ENCODE data around the gene TMEM100.
"Not testable (repeated sequence)": the region's sequence is repeated elsewhere in the genome, so short reads cannot be mapped to it uniquely, and the experiment has no call there.

TMEM100 gene

DNA sequence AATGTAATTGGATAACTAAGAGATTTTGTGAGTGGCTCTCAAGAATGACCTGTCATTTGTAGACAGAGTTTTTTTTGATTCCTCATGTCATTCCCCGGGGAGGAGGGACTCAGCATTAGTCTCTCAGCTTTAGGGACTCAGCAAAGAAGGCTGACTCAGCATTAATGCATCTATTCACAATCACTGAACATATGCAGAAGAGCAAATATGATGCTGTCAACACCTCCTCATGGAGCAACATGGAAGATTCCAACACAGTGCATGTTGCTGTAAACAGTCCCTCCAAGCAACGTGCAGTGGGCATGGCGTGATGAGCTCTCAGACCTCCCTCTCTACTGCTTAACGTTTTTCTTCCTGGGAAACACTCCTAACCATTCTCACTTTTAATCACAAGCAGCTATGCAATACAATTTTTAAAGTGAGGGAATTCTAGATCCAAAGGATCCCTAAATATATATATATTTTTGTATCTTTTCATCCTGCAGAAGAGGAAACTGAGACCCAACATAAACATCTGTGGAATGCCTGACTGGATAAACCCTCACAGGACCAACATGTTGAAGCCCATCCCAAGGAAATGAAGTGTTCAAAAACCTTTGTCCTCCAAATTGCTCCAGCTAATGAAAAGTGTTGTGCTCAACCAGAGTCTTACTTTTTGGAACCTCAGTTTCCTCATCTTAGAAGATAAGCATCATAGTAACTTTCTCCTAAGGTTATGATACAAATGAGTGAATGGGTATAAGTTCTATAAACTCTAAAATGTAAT lies 38.9 kb downstream of the TMEM100 start:
- no peak for DNase-seq

DNA sequence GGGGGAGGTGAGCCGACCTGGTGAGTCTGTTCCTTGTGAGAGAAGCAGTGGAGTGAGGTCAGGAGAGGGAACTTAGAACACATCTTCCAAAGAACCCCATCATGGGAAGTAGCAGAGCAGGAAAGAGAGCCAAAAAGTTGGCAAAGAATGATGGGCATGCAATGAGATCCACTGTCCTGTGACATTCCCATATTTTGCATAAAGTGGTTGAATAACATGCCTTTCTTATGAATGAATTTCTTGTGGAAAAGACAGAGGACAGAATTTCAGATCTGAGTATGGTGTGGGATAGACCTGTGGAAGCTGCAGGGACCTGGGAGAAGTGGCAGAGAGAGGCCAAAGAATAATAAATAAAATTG lies 41.3 kb downstream of the TMEM100 start:
- no peak for DNase-seq

DNA sequence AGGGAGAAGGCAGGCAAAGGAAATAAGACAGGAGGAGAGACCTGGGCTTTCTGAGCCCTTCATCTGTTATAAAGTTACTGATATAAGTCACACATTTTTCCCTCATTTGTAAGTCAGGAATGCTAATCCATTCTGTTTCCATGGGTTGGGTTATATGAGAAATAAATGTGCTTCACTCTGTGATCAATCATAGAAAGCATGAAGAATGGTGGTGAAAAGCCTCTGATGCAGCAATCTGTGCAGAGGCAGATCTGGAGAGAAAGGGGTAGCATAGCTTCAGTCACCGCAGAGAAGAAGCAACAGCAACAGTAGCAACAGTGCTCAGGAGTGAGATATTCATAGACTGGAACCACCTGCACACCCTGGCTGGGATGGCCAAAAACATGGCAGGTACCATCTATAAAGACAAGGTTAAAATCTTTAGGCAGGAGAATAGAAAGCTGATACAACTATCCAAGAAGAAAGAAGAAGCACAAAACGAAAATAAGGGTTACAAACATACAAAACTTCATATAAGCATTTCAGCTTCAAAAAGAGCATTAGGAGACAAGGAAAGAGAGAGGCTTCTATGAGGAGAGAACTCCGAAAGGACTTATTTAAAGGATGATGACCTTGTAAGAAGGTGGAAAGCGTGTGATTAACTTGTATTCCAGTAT lies 41.9 kb downstream of the TMEM100 start:
- no peak for DNase-seq

DNA sequence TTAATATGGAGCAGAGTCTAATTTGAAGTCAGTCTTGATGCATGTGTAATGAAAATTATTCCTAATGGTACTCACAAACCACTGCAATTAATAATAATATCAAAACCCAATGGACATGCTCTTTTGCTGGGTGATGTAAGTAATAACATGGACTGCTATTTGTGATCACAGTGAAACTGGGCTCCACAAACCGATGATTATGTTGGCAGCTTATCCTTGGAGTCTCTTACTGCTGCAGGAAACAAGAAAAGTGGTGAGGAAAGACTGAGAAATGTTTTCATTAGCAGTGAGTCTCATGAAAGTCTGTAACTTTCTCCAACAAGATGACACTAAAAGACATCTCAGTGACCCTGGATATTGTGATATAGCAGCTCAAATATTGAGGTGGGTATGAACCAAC lies 45.2 kb downstream of the TMEM100 start:
- no peak for DNase-seq

DNA sequence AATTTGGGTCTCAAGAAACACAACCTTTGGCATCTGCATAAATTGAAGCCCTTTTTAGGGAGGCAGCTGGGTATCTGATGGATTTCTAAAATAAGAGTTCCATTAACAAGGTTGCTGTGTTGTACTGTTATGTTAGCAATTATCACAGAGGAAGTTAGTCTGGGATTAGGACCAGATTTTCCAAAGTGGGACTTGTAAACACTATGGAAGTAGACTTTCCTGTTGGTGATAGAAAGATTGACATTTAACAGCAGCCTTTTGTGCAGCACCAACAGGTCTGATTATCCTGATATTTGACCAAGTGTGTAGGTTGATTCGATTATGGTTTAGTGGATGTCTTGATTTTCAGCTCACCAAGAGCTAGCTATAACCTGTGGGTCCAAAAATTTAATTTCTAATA lies 46.4 kb downstream of the TMEM100 start:
- no peak for DNase-seq

DNA sequence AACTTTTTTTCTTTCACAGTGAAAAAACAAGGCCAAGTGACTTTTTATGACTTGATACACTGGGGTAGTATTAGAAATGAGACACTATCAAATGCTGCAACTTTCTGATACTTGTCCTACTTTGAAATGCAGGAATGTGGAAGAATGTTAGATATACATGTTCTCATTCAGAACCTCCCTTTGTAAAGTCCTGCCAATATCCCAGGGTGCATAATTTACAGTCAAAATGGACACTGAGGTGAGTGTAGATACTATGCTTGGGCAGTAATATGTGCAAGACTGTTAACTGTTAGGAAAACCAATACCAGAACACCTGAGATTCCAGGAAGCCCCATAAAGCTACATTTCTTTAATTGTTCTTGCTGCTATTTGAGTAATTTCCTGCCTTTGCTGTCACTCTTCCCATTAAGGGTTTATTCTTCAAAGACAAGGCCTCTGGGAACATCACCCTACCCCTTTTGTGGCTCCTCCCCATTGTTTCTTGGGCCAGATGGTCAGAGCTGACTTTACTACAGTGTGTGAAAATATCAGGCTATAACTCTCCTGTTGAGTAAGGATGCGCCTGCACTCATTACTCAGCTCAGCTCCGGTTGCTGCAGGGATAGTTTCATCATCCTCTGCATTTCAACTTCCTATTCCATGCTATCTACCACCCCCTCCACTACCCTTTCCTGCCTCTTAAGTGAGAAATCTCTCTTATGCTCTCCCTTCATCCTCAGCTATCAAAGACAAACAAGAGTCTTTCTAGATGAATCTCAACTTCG lies 48.7 kb downstream of the TMEM100 start:
- no peak for DNase-seq

DNA sequence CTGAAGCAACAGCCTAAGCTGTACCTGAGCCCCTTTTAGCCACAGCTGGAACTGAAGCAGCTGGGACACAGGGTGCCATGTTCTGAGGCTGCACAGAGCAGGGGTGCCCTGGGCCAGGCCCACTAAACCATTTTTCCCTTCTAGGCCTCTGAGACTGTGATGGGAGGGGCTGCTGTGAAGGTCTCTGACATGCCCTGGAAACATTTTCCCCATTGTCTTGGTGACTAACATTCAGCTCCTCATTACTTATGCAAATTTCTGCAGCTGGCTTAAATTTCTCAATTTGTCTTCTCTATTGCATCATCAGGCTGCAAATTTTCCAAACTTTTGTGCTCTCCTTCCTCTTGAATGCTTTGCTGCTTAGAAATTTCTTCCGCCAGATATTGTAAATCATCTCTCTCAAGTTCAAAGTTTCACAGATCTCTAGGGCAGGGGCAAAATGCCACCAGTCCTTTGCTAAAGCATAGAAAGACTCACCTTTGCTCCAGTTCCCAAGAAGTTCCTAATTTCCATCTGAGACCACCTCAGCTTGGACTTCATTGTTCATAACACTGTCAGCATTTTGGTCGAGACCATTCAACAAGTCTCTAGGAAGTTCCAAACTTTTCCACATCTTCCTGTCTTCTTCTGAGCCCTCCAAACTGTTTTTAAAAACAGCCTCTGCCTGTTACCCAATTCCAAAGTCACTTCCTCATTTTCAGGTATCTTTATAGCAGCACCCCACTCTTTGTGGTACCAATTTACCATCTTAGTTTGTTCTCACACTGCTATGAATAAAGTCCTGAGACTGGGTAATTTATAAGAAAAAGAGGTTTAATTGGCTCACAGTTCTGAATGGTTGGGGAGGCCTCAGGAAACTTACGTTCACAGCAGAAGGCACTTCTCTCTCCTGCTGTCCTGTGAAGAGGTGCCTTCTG lies 49.8 kb downstream of the TMEM100 start:
- no peak for DNase-seq

DNA sequence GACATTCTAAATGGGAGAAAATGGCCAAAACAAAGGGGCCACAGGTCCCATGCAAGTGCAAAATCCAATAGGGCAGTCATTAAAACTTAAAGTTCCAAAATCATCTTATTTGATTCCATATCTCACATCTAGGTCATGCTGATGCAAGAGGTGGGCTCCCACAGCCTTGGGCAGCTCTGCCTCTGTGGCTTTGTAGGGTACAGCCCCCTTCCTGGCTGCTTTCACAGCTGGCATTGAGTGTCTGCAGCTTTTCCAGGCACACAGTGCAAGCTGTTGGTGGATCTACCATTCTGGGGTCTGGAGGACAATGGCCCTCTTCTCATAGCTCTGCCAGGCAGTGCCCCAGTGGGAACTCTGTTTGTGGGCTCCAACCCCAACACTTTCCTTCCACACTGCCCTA lies 50.7 kb downstream of the TMEM100 start:
- DNase-seq = not testable (repeated sequence)

Data from activated CD4-positive, CD25-positive, alpha-beta regulatory T cell (primary cell).